ENCODE results near the gene TRMT6. TPM values are rescaled to one million over a fixed set of nuclear protein-coding genes. Genes with fewer than 3 reads are reported as not detected.

TRMT6 gene
- total RNA-seq, 4 donors from 2014 or later, result 7.7 to 13.0 (median 9.5) TPM

DNA sequence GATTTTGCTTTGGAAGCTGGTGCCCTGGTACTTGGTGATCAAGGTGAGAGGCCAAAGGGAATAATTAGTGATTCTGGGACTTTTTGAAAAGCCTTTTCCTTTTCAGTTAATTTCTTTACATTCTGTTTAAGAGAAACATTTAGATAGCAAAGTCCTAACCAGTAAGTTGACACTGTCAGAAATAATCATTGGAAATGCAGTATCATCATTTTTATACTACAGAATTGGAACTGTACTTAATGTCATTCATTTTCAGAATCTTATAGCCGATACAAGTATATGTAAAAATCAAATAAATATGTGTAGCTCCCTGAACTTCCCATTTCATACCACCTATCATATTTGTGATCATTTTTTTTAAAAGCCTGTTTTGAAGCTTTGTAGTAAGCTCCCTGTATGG lies 27.6 kb upstream of the TRMT6 start:
- H3K27ac ChIP-seq, result no peak overlapping the region
- no peak overlapping the region for H3K4me3 ChIP-seq
- no peaks in the 10 kb centered on the region for H3K4me1 ChIP-seq
- WGBS, result 98% methylated on average over 1 of the region's 1 CpG
- H3K36me3 ChIP-seq, result peaks cover 37% of the 10 kb centered on the region
- no peak for DNase-seq (ENCODE audit: low spot score in 2 of 2)
- no peak for TF ChIP-seq CTCF (IDR thresholded peaks at IDR 0.05)
- no peak for TF ChIP-seq EP300 (IDR thresholded peaks at IDR 0.05)
- no peak for TF ChIP-seq POLR2AphosphoS5 (IDR thresholded peaks at IDR 0.05)
- TF ChIP-seq POLR2A (IDR thresholded peaks at IDR 0.05), result no peak
- H3K27me3 ChIP-seq, result no peaks in the 10 kb centered on the region
- no peaks in the 10 kb centered on the region for H3K9me3 ChIP-seq

- peaks cover 36% of the 10 kb centered on the region for H3K36me3 ChIP-seq
- H3K4me1 ChIP-seq, result no peaks in the 10 kb centered on the region
- WGBS, result 77% methylated on average over 2 of the region's 2 CpGs
- DNase-seq (ENCODE audit: low spot score in 2 of 2), result no peak
- no peaks in the 10 kb centered on the region for H3K9me3 ChIP-seq
- TF ChIP-seq CTCF (IDR thresholded peaks at IDR 0.05) (no peak), EP300 (IDR thresholded peaks at IDR 0.05) (no peak), POLR2AphosphoS5 (IDR thresholded peaks at IDR 0.05) (no peak)
- no peak overlapping the region for H3K27ac ChIP-seq
- no peaks in the 10 kb centered on the region for H3K27me3 ChIP-seq
- H3K4me3 ChIP-seq, result no peak overlapping the region
These were observed 26.9 kb upstream of the TRMT6 start for GRCh38 chr20:5977223-5977622.

DNA sequence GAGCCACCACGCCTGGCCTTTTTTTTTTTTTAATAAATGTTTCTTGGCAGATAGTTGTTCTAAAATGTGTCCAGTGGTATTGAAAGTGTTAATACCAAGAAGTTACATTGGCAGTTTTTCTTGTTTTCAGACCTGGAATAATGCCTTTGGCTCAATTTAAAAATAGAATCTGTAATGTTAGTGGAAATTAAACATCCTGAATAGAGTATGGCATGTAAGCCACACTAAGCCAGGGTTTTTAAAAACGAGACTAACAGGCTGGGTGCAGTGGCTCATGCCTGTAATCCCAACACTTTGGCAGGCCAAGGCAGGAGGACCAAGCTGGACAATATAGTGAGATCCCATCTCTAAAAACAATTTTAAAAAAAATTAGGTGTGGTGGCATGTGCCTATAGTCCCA lies 25.4 kb upstream of the TRMT6 start:
- Histone ChIP-seq H3K9me3 (no peaks in the 10 kb centered on the region), H3K27me3 (no peaks in the 10 kb centered on the region), H3K36me3 (peaks cover 36% of the 10 kb centered on the region), H3K27ac (no peak overlapping the region), H3K4me3 (no peak overlapping the region), H3K4me1 (no peaks in the 10 kb centered on the region)
- 72% methylated on average over 2 of the region's 2 CpGs for WGBS
- DNase-seq (ENCODE audit: low spot score in 2 of 2), result no peak
- TF ChIP-seq CTCF (IDR thresholded peaks at IDR 0.05) (no peak), EP300 (IDR thresholded peaks at IDR 0.05) (no peak), POLR2AphosphoS5 (IDR thresholded peaks at IDR 0.05) (no peak), POLR2A (IDR thresholded peaks at IDR 0.05) (no peak)

DNA sequence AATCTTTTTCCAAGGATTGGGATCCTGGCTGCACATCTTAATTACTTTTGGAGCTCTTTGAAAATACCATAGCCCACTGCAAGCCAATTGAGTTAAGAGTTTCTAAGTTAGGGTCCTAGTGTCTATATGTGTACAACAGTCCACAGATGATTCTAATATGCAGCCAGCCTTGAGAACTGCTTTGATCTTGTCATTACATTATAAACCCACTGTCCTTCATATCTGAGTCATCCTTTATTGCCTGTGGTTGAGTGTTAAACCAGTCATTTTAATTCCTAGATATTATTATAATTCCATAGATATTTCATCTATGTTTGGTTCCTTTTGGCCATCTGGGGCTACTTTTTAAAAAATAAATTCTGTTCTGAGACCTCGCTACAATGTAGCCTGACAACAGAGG lies 24.2 kb upstream of the TRMT6 start:
- H3K4me1 ChIP-seq, result no peaks in the 10 kb centered on the region
- H3K9me3 ChIP-seq, result no peaks in the 10 kb centered on the region
- peaks cover 37% of the 10 kb centered on the region for H3K36me3 ChIP-seq
- 97% methylated on average over 1 of the region's 1 CpG for WGBS
- DNase-seq (ENCODE audit: low spot score in 2 of 2), result no peak
- H3K27ac ChIP-seq, result no peak overlapping the region
- no peak for TF ChIP-seq CTCF (IDR thresholded peaks at IDR 0.05)
- TF ChIP-seq POLR2A (IDR thresholded peaks at IDR 0.05), result no peak
- TF ChIP-seq POLR2AphosphoS5 (IDR thresholded peaks at IDR 0.05), result no peak
- TF ChIP-seq EP300 (IDR thresholded peaks at IDR 0.05), result no peak
- H3K27me3 ChIP-seq, result no peaks in the 10 kb centered on the region
- no peak overlapping the region for H3K4me3 ChIP-seq

- Histone ChIP-seq H3K4me1 (no peaks in the 10 kb centered on the region), H3K36me3 (peaks cover 34% of the 10 kb centered on the region), H3K27me3 (no peaks in the 10 kb centered on the region), H3K9me3 (no peaks in the 10 kb centered on the region), H3K4me3 (no peak overlapping the region), H3K27ac (no peak overlapping the region)
- 92% methylated on average over 4 of the region's 4 CpGs for WGBS
- no peak for DNase-seq (ENCODE audit: low spot score in 2 of 2)
- TF ChIP-seq POLR2AphosphoS5 (IDR thresholded peaks at IDR 0.05), result no peak
- no peak for TF ChIP-seq POLR2A (IDR thresholded peaks at IDR 0.05)
- TF ChIP-seq EP300 (IDR thresholded peaks at IDR 0.05), result no peak
These were observed 23.6 kb upstream of the TRMT6 start for GRCh38 chr20:5973971-5974370.

DNA sequence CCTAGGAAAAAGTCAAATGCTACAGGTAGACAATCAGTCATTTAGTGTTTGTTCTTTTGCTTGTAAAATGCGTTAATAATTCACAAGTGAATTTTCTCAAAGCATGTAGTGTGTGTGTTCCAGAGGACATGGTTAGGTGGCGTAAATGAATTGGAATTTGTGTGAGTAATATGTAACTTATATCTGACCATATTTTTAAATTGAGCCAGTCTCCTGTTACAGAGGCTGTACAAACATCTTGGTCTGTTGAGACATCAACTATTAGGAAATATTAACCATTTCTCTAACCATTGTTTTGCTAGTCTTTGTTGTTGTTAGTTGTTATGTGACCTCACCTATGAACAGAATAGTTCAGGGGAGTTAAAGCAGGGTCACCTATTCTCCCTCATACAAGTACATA lies 22.8 kb upstream of the TRMT6 start:
- H3K27me3 ChIP-seq, result no peaks in the 10 kb centered on the region
- H3K27ac ChIP-seq, result no peak overlapping the region
- TF ChIP-seq CTCF (IDR thresholded peaks at IDR 0.05), result no peak
- no peak for TF ChIP-seq POLR2AphosphoS5 (IDR thresholded peaks at IDR 0.05)
- no peak for TF ChIP-seq EP300 (IDR thresholded peaks at IDR 0.05)
- no peak for TF ChIP-seq POLR2A (IDR thresholded peaks at IDR 0.05)
- H3K4me1 ChIP-seq, result no peaks in the 10 kb centered on the region
- DNase-seq (ENCODE audit: low spot score in 2 of 2), result no peak
- H3K4me3 ChIP-seq, result no peak overlapping the region
- peaks cover 33% of the 10 kb centered on the region for H3K36me3 ChIP-seq
- WGBS, result 95% methylated on average over 2 of the region's 2 CpGs
- no peaks in the 10 kb centered on the region for H3K9me3 ChIP-seq
